Omental fat pad (tissue), 4 donors: Measurements from ENCODE around the gene NTN1. TPM values are rescaled to one million over a fixed set of nuclear protein-coding genes. Genes with fewer than 3 reads are reported as not detected.

Source experiments
- ATAC-seq: fragments of 150-250 bp; one replicate; pipeline ENCODE4 v1.9.1; 2016; ENCODE audit warnings: mild to moderate bottlenecking, moderate library complexity; ENCODE audit not compliant: low FRiP score
- DNase-seq: peaks from one replicate; pipeline ENCODE4 v3.0.0-alpha.2; 2019; ENCODE audit warnings: low spot score
- total RNA-seq, 4 donors: library from RNA; depleted of rRNA; stranded (reverse); fragments of >200 nt; gene quantifications; one replicate each; pipeline ENCODE4 v1.1.0, GENCODE V29; 2016
- TF ChIP-seq, protein P1 (sequence below), 3 donors: fragments of 450-650 bp; IDR thresholded peaks; one replicate each; pipeline ENCODE4 v1.5.1; 2016 to 2017; ENCODE audit warnings: antibody characterized with exemption in 3 of 3, mild to moderate bottlenecking in 3 of 3, moderate library complexity in 2 of 3

The NTN1 gene
- total RNA-seq, 4 donors from 2014 or later, result 0.69 to 7.3 (median 2.5) TPM

DNA sequence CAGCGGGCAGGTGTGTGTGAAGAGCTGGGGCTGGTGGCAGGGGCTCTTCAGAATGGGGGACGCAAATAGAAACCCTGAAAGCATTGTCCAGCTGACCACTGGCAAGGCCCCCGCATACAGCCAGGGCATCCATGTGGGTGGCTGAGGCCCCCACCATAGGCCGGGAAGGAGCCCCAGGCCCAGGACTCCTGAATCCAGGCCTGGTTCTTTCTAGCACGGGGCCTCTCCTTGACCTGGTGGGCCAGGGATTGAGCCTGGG lies 200.5 kb downstream of the NTN1 start:
- ATAC-seq, result no peak
- no peak for DNase-seq
- TF ChIP-seq, protein P1, sequence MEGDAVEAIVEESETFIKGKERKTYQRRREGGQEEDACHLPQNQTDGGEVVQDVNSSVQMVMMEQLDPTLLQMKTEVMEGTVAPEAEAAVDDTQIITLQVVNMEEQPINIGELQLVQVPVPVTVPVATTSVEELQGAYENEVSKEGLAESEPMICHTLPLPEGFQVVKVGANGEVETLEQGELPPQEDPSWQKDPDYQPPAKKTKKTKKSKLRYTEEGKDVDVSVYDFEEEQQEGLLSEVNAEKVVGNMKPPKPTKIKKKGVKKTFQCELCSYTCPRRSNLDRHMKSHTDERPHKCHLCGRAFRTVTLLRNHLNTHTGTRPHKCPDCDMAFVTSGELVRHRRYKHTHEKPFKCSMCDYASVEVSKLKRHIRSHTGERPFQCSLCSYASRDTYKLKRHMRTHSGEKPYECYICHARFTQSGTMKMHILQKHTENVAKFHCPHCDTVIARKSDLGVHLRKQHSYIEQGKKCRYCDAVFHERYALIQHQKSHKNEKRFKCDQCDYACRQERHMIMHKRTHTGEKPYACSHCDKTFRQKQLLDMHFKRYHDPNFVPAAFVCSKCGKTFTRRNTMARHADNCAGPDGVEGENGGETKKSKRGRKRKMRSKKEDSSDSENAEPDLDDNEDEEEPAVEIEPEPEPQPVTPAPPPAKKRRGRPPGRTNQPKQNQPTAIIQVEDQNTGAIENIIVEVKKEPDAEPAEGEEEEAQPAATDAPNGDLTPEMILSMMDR (IDR thresholded peaks at IDR 0.05), result no peak

DNA sequence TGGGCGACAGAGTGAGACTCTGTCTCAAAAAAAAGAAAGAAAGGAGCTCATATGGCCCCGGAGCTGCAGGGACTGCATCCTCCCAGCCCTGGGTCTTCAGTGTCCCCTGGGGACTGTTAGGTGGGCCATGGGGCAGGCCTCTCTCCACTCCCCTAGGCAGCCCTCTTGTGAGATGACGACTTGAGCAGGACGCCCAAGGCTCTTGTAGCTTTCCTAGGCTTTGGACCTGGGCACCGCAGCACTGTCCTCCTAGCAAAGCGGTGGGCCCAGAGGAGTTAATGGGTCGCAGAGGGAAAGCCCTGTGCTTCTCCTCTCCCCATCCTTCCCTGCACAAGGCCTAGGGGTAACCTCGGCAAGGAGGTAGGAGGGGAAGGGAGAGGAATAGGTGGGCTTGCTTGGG lies 202.2 kb downstream of the NTN1 start:
- TF ChIP-seq, protein P1 (IDR thresholded peaks at IDR 0.05), result no peak
- ATAC-seq (no peak), DNase-seq (no peak)

DNA sequence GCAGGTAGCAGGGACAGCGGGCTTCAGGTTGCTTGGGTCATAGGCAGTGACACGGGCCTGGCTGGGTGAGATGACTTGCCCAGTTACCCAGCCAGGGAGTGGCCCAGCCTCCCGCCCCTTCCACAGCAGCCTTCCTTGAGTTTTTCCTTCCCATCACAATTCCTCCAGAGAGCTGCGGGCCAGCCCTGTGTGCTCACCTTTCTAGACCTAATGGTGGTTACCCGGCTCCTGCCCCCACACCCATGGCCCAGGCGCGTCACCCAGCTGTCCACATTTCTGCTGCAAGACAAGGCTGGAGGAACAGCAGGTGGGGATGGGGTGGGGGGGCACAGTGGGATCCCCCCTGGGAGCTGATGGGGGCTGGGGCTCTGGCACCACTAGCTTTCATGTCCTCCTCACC lies 203.2 kb downstream of the NTN1 start:
- ATAC-seq (no peak), DNase-seq (no peak)
- TF ChIP-seq, protein P1 (IDR thresholded peaks at IDR 0.05), result no peak

DNA sequence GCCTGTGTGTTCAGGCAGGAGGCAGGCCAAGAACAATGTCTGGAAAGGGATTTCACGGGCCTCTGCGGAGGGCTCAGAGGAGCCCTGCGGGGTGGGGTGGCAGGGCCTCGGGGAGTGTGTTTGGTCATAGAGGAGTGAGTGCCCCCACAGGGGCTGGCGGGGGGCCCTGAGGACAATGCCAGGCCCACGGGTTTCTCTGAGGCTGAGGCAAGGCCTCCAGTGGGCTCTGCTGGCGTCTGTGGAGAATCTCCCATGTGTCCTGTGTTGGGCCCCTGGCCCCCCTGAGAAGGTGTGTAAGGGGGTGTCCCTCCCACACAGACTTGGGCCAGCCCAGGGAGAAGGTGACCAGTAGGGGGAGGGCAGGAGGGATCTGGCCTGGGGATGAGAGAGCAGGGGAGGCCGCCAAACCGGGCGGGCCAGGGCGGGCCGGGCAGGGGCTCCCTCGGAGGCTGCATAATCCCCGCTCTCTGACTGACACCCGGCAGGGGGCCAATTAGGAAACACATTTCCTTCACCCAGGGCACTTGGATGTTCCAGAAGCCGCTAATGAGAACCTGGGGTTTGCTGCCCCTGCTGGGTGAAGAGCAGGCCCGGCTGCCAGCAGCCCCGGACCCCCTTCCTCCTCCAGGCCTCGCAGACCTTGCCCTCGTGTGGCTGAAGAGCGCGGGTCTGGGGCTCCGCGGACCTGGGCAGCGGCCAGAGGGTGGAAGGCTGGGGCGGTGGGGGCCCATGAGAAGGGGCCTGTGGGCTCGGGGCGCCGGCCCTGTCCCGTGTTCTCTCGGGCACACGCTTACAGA lies 204.2 kb downstream of the NTN1 start:
- TF ChIP-seq, protein P1 (IDR thresholded peaks at IDR 0.05), result no peak
- ATAC-seq (no peak), DNase-seq (no peak)

DNA sequence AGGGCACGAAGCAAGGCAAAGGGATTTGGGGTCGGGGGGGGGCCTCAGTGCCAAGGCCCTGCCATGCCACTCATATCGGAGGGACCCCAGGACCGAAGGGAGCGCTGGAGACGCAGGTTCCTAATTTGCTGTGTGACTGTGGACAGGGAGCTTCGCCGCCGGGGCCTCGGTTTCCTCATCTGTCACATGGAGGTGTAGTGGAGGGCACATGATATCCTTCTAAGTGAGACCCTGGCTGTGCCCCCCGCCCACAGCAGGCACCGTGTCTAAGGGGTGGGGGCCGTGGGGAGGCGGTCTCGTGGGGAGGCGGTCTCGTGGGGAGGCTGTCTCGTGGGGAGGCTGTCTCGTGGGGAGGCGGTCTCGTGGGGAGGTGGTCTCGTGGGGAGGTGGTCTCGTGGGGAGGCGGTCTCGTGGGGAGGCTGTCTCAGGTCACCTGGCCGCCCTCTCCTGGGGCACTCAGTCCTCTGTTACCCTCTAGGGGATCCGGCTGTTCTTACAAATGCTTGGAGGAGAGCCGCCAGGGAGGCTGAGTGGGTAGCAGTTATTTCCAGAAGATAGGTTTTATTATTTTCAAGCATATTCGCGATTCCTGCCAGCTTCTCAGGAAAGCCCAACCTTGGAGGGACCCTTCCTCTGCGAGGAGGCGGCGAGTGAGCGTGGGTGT lies 205.0 kb downstream of the NTN1 start:
- ATAC-seq (no peak), DNase-seq (no peak)
- TF ChIP-seq, protein P1 (IDR thresholded peaks at IDR 0.05), result no peak

DNA sequence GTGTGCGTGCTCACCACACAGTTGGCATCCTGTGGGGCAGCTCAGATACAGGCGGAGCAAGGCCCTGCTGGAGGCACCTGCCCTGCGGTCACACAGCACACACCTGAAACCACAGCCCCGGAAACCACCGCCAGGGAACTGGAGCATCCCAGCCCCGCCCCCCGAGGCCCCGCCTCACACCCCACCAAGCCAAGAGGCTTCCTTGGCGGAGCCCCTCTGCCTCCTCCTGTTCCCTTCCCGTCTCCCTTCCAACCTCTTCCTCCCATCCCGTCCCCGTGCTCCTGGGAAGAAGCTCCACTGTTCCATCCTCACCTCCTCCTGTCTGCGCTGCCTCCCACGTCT lies 205.5 kb downstream of the NTN1 start:
- ATAC-seq, result no peak
- no peak for DNase-seq
- TF ChIP-seq, protein P1 (IDR thresholded peaks at IDR 0.05), result no peak

DNA sequence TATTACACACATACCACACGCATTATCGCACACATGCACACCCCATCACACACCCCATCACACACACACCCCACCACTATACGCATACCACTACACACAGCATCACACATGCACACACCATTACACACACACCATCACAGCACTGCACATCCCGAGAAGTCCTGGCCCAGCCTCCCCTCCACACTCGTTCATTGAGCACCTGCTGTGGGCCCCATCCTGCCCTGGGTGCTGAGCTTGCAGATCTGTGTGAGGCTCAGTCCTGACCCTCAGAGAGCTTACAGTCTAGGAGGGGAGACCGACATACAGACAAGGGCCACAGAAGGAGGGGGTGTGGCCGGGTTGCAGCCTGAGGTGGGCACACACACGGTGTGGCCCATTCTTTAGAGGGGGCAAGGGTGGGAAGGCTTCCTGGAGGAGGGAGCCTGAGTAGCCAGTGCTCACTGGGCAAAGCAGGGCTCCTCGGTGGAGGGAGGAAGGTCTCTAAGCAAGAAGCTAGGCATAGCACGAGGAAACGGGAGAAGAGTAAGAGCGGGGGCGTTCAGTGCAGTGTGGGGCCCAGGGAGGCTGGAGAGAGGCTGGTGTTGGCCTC lies 206.6 kb downstream of the NTN1 start:
- DNase-seq, result no peak
- TF ChIP-seq, protein P1 (IDR thresholded peaks at IDR 0.05), result no peak
- peak; percentile 26 for ATAC-seq
